NCI-H2029 (cell line): Measurements from ENCODE around the gene AFF1.

Experiments used
- DNase-seq: peaks from one replicate; lab custom pipeline; 2025; lab: John Stamatoyannopoulos, UW

AFF1 gene, protein sequence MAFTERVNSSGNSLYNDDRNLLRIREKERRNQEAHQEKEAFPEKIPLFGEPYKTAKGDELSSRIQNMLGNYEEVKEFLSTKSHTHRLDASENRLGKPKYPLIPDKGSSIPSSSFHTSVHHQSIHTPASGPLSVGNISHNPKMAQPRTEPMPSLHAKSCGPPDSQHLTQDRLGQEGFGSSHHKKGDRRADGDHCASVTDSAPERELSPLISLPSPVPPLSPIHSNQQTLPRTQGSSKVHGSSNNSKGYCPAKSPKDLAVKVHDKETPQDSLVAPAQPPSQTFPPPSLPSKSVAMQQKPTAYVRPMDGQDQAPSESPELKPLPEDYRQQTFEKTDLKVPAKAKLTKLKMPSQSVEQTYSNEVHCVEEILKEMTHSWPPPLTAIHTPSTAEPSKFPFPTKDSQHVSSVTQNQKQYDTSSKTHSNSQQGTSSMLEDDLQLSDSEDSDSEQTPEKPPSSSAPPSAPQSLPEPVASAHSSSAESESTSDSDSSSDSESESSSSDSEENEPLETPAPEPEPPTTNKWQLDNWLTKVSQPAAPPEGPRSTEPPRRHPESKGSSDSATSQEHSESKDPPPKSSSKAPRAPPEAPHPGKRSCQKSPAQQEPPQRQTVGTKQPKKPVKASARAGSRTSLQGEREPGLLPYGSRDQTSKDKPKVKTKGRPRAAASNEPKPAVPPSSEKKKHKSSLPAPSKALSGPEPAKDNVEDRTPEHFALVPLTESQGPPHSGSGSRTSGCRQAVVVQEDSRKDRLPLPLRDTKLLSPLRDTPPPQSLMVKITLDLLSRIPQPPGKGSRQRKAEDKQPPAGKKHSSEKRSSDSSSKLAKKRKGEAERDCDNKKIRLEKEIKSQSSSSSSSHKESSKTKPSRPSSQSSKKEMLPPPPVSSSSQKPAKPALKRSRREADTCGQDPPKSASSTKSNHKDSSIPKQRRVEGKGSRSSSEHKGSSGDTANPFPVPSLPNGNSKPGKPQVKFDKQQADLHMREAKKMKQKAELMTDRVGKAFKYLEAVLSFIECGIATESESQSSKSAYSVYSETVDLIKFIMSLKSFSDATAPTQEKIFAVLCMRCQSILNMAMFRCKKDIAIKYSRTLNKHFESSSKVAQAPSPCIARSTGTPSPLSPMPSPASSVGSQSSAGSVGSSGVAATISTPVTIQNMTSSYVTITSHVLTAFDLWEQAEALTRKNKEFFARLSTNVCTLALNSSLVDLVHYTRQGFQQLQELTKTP

GRCh38 chr4:86934771-86935565, at the start of gene AFF1:
Gene AFF1, plus strand, starts transcription at chr4:86935011. Its CDS starts 13,523 bp downstream, at chr4:86948534.
- DNase-seq, result peak; percentile 89

DNA sequence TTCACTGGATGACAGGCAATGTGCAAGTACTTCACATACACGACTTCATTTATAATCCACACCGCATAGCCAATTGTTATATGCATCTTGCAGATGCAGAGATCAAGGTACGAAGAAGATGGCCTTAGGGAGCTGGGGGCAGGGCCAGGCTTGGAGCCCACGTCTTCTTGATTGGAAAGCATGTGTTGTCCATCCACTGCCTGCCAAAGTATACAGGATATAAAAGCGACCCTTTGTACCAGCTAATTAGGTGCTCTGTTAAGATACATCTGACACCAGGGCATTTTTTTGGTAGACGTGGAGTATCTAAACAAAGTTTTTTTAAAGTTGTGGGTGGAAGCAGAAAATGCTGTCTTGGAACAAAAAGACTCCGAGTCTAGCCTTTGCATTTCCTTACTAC, 44.0 kb upstream of the AFF1 start:
- no peak for DNase-seq

DNA sequence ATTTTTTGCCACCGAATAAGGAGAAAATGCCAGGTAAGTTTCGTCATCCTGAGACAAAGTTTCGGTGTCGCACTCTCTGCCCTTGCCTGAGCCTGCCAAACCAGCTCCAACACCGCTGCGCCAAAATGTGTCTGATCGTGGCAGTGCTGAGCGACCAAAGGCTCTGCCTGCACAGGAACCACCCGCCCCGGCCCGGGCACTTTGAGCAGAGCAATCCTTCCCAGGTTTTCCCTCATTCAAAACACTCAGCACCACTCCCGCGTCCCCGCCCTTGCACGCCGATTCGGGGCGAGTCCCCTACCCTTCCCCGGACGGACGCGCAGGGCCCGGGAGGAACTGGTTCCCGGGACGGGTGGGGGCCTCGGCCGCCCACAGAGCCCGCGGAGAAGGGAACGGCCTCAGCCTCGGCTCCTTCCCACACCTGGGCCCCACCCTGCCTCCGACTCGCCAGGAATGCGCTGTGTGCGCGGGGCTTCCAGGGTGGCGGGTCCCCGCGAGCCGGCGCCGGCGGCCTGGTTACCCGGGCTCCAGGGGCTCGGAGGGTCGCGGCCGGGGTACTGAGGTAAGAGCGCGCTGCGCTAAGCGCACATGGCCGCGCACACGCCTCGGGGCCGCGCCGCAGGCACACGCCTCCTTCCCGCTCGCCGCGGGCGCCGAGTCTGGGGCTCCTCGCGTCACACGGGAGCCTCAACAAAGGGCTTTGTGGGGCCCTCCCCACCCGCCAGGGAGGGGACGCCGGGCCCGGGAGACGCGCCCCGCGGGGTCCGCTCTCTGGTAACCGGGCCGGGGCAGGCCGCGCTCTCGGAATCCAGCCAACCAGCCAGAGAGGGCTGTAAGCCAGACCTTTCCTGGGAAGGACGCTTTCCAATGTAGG, 42.8 kb upstream of the AFF1 start, which contains the start of gene C4orf36:
C4orf36 (minus strand) TSS at position 661 of the 874 bp plus-strand sequence. CDS start 902 bp downstream, outside the sequence.
- peak; percentile 37 for DNase-seq

- DNase-seq, result no peak
These were observed 42.2 kb upstream of the AFF1 start for GRCh38 chr4:86892636-86892960.

DNA sequence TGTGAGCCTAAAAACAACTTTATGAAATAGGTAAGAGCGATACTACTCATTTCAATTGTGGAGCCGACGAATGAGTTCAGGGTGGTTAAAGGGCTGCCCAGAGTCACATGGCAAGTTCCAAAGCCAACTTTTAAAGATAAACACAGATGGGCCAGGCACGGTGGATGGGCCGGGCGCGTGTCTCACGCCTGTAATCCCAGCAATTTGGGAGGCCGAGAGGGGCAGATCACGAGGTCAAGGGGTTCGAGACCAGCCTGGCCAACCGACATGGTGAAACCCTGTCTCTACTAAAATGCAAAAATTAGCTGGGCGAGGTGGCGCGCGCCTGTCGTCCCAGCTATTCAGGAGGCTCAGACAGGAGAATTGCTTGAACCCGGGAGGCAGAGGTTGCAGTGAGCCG, 41.7 kb upstream of the AFF1 start:
- DNase-seq, result no peak

GRCh38 chr4:86894455-86894854, 40.4 kb upstream of the AFF1 start:
- no peak for DNase-seq

DNA sequence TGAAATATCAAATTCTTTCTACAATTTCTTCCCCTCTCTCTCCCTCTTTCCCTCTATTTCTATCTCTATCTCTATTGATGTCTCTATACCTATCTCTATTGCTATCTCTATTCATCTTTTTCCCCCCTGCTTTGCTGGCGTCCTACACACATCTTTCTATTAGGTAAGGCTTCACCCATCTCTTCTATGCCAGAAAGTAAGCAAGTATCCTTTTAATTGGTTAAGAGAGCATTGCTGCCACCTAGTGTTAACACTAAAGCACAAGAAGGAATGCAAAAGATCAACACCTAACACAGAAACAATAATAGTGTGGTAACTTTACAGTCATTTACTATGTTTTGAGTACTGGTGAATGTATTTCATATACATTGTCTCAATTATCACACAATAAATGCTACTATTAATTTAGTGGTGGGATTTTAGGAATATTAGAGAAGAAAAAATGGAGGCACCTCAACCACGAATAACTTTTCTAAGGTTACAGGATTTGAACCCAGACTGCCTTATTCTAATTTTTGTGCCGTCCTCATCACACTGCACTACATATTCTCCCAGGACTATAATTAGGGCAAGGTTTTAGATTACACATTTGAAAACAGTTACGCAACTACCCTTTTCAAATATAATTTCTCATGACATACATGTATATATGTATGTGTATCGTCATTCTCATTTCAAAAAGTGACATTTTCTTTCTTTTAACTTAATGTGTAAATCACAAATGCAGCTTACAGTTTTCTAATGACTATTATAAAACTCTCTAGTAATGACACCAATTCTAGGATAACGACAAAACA, 38.9 kb upstream of the AFF1 start:
- peak; percentile 61 for DNase-seq

DNA sequence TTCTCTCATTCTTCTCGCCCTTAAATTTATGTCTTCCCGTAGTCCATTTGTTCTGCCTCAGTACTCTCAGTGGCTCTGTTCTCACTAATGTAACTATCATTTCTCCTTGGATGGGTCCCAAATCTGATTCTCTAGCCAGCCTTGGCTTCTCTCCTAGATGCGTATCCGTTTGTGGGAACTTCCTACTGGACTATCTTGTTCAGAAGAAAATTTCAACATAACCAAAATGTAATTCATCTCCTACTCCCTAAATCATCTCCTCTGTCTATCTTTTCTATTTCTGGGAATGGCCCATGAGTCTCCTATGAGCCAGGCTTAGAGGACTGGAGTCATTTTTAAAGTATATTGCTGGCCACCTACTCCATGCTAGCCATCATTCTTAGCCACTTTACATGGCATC, 38.2 kb upstream of the AFF1 start:
- no peak for DNase-seq

- DNase-seq, result no peak
These were observed 36.2 kb upstream of the AFF1 start for GRCh38 chr4:86898562-86898961.

DNA sequence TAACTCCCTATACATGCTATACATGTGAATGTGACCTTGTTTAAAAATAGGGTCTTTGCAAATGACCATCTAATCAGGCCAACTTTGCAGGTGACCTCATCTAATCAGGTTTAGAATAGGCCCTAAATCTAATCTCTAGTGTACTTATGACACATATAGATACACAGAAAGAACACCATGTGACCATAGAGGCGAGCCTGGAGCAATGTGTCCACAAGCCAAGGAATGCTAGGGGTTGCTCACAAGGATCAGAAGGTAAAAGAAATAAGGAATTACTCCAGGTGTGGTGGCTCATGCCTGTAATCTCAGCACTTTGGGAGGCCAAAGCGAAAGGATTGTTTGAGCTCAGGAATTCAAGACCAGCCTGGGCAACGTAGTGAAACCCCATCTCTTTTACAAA, 32.9 kb upstream of the AFF1 start:
- DNase-seq, result no peak

GRCh38 chr4:86908251-86908657, 26.6 kb upstream of the AFF1 start:
- no peak for DNase-seq

DNA sequence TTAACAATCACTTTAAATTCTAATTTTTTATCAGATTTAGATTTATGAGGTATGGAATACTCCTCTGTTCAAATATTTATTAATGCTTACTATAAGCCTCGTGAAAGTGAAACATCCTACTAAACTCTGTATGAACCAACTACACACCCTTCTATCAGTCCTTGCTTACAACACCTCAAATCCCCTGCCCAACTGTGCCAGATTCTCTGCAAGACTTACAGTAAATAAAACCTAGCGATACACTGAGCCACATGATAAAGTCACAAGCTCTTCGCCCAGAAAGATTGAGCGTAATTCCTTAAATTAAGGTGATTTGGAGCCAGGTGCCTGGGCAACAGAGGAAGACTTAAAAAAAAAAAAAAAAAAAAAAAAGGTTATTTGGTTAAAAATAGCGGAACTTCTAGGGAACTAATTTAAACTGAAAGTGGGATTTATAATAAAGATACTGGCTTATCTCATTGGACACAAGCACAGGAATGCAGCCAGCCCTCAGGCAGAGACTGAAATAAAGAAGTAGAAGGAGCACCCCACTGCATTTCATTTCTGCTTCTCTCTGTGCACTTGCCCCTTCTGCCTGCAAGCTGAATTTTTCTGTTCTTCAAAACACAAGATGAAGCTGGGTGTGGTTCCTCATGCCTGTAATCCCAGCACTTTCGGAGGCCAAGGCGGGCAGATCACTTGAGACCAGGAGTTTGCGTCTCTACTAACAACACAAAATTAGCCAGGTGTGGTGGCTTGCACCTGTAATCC, 25.1 kb upstream of the AFF1 start:
- no peak for DNase-seq

GRCh38 chr4:86910369-86910768, 24.4 kb upstream of the AFF1 start:
- DNase-seq, result no peak

DNA sequence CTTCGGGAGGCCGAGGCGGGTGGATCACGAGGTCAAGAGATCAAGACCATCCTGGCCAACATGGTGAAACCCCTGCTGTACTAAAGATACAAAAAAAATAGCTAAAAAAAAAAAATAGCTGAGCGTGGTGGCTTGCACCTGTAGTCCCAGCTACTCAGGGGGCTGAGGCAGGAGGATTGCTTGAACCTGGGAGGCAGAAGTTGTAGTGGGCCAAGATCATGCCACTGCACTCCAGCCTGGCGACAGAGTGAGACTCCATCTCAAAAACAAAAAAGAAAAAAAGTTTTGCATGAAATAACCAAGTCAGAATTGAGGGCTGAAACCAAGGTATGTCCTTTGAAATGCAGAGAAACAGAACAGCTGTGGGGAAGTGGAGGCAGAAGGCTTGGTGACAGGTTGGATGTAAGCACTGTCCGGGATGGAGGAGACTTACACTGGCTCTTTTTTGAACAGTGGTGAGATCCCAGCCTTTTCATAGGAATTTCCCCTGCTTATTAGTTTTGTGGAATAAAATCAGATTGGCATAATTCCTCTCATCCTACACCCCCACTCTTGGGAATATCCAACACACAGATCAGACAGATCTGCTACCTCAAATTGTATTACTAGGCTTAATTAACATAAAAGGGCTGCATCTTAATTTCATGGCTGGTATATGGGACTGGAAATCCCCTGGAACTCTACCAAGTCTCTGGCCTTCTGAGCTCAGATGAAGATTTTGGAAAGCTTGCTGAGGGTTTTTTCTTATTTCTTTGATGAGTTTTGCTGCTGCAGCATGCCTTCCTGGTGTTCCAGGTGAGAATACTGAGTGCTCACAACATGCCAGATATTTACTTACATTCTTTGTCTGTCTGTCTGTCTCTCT, 23.8 kb upstream of the AFF1 start:
- no peak for DNase-seq

DNA sequence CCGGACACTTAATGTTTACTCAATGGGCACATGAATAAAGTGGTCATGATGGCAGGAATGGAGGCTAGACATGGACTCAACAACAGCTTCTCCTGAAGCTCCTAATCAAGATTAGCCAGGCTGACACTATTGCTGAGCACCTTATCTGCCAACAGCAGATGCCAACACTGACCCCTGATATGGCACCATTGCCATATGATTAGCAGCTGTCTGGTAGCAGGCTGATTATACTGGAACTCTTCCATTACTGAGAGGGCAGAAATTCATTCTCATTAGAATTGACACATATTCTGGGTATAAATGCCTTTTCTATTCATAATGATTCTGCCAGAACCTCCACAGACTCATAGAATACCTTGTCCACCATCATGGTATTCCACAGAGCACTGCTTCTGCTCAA, 18.4 kb upstream of the AFF1 start:
- DNase-seq, result no peak

DNA sequence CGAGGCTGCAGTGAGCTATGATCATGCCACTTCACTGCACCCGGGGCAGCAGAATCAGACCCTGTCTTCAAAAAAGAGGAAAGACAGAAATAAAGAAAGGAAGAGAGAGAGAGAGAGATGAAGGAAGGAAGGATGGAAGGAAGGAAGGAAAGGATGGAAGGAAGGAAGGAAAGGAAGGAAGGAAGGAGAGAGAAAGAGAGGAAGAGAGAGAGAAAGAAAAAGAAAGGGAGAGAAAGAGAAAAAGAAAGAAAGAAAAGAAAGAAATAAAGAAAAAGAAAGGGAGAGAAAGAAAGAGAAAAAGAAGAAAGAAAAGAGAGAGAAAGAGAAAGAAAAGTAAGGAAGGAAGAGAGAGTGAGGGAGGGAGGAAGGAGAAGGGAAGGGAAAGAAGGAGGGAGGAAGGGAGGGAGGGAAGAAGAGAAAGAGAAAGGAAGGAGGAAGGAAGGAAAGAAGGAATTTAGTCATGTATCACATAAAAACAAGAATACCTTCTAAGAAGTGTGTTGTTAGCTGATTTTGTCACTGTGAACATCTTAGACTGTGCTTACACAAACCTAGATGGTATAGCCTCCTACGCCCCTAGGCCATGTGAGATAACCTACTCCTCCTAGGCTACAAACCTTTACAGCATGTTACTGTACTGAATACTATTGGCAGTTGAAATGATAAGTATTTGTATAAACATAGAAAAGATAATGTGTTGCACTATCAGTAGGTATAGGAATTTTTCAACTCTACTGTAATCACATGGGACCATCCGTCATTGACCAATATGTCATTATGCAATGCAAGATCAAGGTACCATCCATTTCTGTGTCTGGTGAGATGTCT, 17.4 kb upstream of the AFF1 start:
- no peak for DNase-seq

DNA sequence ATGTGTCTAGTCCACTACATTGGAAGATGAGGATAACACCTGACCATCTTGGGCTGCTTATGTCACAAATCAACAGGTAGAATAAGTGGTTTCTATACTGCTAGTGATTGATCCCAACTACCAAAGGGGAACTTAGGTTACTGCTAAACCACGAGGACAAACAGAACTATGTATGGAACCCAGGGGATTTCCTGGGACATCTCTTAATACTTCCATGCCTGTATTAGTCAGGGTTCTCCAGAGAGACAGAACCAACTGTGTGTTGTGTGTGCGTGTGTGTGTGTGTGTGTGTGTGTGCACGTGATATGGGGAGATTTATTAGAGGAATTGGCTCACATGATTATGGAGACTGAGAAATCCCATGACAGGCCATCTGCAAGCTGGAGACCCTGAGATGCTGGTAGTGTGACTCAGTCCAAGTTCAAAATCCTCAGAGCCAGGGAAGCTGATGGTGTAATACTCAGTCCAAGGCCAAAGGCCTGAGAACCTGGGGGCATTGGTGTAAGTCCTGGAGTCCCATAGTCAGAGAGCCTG, 16.2 kb upstream of the AFF1 start:
- no peak for DNase-seq
